HG02571 (cell line): ENCODE results near the gene DTD1.

Experiments used
- ATAC-seq: cut with Tn5 transposase; IDR thresholded peaks from one replicate; pipeline ENCODE4 v1.9.1; 2021; ENCODE audit warnings: mild to moderate bottlenecking, moderate library complexity; ENCODE audit not compliant: unreplicated experiment

DTD1 gene

GRCh38 chr20:18587665-18588573 lies at the start of gene DTD1:
Gene DTD1 (plus strand): TSS chr20:18588054. CDS start chr20:18588073, 19 bp downstream.
- peak; percentile 95 for ATAC-seq

GRCh38 chr20:18541741-18542140 lies 46.1 kb upstream of the DTD1 start:
- ATAC-seq, result no peak

- no peak for ATAC-seq
Observed at GRCh38 chr20:18543216-18543615, 44.6 kb upstream of the DTD1 start.

GRCh38 chr20:18543932-18544331 lies 43.9 kb upstream of the DTD1 start:
- ATAC-seq, result no peak

- no peak for ATAC-seq
Observed at GRCh38 chr20:18545566-18545965, 42.3 kb upstream of the DTD1 start.

- no peak for ATAC-seq
Observed at GRCh38 chr20:18548465-18548864, 39.4 kb upstream of the DTD1 start.

- no peak for ATAC-seq
Observed at GRCh38 chr20:18553746-18554145, 34.1 kb upstream of the DTD1 start.

- peak; percentile 99 for ATAC-seq
Observed at GRCh38 chr20:18566892-18567738, 20.7 kb upstream of the DTD1 start, which contains the start of gene SMIM26. Gene SMIM26 (plus strand): TSS chr20:18567432. CDS start chr20:18567479, 47 bp downstream.

- no peak for ATAC-seq
Observed at GRCh38 chr20:18567739-18568091, 20.1 kb upstream of the DTD1 start.

- no peak for ATAC-seq
Observed at GRCh38 chr20:18571009-18571408, 16.8 kb upstream of the DTD1 start.

- no peak for ATAC-seq
Observed at GRCh38 chr20:18571578-18571977, 16.3 kb upstream of the DTD1 start.

- ATAC-seq, result no peak
Observed at GRCh38 chr20:18577942-18578341, 9.9 kb upstream of the DTD1 start.

- ATAC-seq, result no peak
Observed at GRCh38 chr20:18578581-18578980, 9.3 kb upstream of the DTD1 start.

- no peak for ATAC-seq
Observed at GRCh38 chr20:18580012-18580411, 7.8 kb upstream of the DTD1 start.

GRCh38 chr20:18585134-18585533 lies 2.7 kb upstream of the DTD1 start:
- ATAC-seq, result no peak

GRCh38 chr20:18588574-18588933 lies 700 bp downstream of the DTD1 start:
- ATAC-seq, result no peak

GRCh38 chr20:18589941-18590674 lies 2.3 kb downstream of the DTD1 start:
- ATAC-seq, result no peak

- ATAC-seq, result no peak
Observed at GRCh38 chr20:18596270-18596669, 8.4 kb downstream of the DTD1 start.

GRCh38 chr20:18609741-18610140 lies 21.9 kb downstream of the DTD1 start:
- no peak for ATAC-seq

- no peak for ATAC-seq
Observed at GRCh38 chr20:18611492-18611891, 23.6 kb downstream of the DTD1 start.

GRCh38 chr20:18613553-18613952 lies 25.7 kb downstream of the DTD1 start:
- ATAC-seq, result no peak
